CD4-positive, alpha-beta T cell treated with Interleukin-4 for 1 hour (primary cell): ENCODE data around the gene RASA1.

Experiments
- DNase-seq, 2 donors: peaks; one replicate each; pipeline ENCODE4 v3.0.0-alpha.2; 2020 to 2022

RASA1 gene

DNA sequence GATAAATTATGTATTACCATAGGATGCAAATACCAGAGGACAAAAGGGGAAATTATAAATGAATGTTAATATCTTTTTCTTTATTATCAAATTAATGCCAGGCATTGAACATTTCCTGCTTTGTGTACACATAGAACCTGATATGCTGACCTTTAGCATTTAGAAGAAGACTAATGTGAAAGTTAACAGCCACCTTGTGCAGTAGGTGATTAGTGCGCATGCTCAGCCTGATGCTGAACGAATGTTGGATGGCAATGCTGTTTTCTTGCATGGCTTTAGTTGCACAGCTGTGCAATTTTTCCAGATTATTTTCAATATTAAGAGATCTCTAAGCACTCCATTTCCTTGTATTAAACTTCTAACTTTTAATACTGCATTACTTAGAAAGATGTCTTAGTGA, 99.6 kb downstream of the RASA1 start:
- DNase-seq, result no peak

DNA sequence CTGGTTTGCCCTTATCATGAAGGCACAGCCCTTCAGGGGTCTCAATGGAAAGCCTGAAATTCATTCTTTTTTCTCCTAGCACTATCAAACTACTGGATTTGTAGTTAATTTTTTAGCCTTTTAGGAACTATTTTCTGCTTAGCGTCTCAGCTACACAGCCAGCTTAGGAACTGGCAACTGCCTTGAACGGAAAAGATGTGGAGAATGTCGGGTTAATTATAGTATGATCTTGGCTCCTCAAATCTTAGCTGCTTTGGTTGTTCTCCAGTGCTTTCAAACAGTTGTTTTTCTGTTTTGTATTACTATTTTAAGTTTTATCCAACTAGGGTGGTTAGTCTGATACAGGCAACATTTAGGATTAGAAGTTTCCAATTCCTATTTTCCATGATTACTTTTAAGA, 100.9 kb downstream of the RASA1 start:
- DNase-seq, result no peak

DNA sequence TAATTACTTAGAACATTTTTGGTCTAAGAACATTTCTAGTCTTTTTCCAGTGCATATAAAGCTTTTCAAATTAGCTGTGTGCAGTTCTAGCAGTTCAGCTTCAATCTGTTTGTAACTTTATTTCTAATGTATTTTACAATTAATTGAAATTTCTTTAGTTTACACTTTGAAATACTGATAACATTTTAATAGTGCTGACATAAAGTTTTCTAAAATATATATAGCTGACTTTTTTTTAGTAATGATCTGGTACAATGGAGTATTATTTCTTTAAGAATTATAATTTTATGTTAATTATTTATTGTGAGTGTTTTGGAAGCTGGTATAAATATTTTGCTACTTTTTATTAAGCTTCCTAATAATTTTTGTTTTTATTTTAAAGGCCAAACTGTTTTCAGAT, 101.7 kb downstream of the RASA1 start:
- DNase-seq, result no peak

DNA sequence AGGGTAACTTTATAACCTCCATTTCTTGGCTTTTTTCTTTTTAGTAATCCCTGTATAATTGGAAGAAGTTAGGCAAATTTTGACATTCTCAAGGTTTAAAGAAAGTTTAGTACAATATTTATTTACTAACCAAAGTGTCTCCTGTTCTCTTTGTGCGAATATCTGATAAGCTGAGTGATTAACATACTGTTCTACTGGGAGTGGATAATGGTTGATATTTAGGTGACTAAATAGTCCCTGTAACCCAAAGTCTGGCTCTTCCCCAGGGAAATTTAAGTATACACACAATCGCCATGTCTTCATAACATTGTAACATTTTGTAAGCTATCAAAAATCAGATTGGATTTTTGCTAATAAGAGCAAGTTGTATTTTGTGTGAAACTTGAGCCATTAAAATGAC, 105.0 kb downstream of the RASA1 start:
- DNase-seq, result no peak

DNA sequence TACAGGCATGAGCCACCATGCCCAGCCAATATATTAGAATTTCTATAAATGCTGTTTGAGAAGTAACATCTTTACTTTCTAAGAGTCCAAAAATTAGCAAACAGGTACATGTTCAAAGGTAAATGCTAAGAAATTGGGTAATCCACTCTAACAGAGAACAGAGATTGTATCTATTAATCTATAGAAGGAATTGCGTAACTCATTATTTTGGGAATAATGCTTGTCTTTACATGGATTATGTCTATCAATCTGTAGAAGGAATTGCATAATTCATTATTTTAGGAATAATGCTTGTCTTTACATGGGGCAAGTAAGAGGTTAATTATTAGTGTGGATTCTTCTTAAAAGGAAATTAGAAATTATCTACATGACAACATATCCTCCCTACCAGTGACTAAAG, 114.5 kb downstream of the RASA1 start:
- DNase-seq, result no peak

DNA sequence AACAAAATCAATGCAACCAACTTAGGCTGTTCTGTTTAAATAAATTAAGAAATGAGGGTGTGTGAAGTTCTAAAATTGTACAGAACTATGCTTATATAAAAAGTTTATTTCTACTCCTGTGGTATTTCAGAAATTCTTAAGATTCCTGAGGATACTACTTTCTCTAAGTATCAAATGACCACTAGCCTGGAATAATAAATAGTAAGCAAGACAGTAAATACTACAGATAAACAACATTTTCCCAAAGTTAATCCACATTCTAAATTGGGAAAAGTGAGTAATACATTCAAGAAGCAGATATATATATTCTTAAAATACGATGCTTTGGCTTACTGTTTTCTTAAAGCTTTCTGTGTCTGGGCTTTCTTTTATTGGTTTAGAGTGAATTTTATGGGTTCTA, 115.5 kb downstream of the RASA1 start:
- no peak for DNase-seq

DNA sequence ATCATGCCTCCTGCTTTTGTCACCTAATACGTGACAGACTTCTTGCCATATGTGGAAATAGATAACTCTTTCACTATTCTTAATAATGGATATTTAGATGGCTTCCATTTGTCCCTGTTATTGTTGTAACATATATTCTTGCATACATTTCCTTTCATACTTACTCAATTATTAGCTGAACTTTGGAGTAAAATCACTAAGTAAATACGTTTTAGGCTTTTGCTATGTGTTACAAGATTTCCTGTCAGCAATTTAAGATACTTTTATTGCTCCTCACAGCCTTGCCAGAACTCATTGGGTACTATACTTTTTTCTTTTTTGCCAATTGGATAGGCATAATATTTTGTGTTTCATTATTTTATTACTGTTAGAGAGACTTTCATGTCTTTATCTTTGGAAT, 118.1 kb downstream of the RASA1 start:
- DNase-seq, result no peak

DNA sequence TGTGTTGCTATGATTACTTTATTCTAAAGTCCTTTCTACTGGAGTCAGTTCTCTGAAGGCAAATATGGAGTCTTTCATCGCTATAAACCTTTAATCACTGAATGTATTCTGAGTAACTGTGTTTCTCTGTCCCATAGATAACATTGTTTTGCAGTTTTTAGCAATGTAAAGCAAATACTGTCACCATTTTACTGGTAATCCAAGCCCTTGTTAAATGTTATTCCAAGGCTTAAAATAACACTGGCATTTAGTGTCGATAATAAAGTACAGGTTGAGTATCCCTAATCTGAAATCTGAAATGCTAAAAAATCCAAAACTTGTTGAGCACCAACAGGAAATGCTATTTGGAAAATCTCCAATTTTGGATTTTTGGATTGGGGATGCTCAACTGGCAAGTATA, 120.4 kb downstream of the RASA1 start:
- DNase-seq, result no peak

DNA sequence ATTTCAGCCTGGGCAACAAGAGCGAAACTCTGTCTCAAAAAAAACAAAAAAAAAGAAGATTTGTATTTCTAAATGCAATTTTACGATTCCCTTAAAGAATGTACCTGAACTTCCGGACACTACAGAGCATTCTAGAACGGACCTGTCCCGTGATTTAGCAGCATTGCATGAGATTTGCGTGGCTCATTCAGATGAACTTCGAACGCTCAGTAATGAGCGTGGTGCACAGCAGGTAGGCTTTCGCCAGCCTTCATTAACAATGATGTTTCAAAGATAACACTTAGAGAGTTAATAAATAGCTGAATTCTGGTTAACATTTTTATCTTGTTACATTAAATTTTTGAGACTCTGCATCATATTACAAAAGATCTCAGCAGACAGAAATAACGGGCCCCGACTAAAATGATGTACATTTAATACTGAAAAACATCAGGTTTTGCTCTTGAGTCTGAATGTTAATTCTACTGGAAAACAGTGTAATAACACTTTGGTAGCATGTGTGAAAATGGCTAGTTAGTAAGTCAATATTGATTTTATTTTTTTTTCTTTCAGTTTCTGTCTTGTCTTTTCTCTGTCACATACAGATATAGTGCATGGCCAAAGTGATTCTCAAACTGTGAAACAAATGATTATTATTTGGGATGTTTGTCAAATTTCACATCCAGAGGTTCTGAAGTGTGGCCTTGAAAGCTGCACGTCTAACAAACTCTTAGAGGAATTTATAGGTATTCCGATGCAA, 121.8 kb downstream of the RASA1 start:
- no peak for DNase-seq

DNA sequence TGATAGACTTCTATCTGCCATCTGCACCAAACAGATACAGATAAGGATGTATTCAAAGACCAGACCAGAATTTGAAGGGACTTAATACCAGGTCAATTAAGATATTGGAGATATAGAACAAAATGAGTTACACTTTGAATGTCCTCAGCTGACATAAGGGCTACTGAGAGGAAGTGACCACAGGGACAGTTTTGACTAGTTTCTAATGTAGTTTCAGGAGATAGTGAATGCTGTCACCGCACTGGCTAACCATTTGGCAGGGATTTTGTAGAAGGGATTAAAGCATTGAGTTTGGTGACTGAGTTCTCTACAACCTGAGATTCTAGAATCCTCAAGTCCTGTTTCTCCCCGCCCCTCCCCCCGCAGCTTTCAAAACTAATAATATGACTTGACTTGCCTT, 122.4 kb downstream of the RASA1 start:
- no peak for DNase-seq

DNA sequence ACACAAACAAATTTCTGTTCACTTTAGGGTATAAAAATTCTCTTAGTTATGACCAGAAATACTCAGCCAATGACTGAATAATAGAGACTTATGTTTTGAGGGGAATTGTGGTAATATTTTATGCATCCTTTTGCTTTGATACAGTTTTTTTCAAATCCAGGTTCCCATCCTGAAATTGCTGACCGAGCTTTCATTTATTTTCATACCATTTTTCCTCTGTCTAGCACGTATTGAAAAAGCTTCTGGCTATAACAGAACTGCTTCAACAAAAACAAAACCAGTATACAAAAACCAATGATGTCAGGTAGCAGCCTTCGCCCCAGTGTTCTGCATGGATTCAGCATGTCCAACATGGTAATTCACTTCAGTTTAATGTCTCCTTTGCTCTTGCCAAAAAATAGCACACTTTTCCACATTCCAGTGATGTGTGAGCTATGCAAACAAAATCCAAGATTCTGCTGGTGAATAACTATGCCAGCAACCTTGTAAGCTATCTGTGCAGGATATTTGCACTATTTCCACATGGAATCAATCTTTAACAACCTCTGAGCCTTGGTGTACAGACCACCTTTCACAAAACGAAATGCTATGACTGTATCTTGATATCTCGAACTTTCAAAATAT, 123.0 kb downstream of the RASA1 start:
- DNase-seq, result no peak

DNA sequence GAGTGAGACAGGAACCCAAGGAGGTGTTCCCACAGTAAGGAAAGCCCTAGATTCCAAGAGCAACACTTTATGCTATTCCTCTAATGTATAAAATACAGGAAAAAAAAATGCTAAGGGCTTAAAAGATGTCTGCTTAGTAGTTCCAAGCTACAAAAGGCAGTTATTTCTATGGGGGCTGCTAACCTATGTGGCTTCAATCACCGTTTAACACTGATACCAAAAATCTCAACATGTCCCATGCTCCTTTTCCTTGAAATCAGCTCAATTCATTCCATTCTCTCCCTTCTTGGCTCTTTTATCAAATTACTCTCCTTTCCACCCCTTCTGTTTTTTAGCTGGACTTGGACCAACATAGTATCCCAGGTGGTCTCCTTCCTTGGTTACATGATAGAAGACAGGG, 124.5 kb downstream of the RASA1 start:
- no peak for DNase-seq

DNA sequence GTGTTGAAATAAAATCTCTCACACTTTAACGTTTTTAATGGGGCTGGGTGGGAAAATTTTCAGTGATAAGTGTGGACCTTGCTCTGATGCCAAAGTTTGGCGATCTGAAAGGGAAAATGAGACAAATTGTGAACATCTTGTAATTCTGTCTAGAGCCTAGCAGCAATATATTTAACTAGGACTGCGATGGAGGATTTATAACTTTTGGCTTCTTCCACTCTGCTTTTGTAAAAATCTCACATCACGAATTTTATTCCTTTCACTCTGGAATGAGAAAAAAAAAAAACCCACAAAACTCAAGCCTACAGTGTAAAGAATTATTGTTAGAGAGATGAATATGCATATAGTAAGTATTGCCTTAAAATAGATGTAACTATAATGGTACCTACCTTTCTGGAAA, 125.1 kb downstream of the RASA1 start:
- no peak for DNase-seq

DNA sequence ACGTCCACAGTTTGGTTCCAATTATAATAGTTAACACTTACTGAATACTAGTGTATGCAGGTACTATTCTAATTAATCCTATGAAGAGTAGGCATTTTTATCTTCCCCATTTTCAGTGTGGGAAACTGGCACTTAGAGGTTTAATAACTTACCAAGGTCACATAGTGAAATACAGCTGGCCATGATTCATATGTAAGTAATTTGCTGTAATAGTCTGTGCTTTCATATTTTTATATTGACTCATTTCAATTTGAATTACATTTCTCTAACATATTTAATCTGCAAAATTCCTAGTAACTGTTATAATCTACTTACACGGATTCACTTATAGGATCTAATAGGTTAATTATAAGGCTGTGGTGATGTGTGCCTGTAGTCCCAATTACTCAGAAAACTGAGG, 125.6 kb downstream of the RASA1 start:
- no peak for DNase-seq

DNA sequence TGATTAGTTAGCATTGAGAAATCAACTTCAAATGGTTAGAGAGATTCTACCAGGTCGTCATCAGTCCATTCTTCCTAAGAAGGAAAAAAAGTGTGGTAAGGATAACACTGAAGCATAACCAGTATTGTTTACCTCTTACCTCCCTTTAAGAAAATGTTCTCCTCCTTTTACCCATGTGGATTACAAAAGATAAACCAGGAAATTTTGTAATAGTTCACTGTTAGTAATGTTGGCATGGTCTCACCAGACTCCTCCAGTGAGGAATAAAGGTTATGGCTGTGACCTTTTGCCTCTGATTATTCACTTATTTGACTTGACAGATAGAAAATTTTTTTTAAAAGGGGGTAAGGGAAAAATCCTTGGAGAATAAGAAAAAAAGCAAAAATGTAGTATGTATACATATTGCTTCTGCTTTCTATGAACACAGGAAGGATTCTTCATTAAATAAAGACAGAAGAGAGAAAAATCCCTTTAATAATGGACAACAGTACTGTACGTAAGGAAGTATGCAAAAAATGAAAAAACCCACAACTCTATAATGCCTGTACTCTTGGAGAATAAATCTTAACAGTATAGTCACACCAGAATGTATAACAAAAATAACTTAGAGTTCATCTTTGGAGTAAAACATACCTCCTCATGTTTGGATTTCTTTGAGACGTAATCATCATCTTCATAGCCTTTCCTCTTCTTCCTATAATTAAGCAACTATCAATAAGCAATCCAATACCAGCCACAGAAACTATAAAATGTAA, 126.9 kb downstream of the RASA1 start:
- DNase-seq, result no peak

DNA sequence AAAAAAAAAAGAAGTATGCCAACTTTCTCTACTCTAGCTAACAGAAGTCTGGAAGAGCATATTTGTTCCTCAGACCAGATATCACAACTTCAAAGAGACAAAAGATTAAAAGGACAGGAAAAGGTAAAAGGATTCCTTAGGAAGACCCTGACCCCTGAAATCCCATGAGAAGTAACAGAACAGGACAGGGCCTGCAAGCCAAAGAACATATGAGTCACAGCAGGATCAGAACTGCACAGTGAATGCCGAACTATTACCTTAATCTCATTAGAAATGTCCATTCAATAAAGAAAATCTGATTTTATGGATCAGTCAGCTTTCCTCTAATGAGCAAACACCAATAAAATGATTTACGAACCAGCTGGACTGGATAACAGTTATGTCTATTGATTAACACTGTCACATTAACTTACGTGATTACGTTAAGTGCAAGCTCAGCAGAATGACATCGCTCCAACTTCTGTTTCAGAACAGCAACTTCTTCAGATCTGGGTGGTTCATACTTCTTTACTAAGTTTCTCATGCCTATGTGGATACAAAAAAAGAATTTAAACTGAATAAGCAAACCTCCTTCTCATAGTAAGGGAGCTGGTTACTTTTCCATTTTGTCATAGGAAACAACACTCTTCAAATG, 131.4 kb downstream of the RASA1 start:
- DNase-seq, result no peak

DNA sequence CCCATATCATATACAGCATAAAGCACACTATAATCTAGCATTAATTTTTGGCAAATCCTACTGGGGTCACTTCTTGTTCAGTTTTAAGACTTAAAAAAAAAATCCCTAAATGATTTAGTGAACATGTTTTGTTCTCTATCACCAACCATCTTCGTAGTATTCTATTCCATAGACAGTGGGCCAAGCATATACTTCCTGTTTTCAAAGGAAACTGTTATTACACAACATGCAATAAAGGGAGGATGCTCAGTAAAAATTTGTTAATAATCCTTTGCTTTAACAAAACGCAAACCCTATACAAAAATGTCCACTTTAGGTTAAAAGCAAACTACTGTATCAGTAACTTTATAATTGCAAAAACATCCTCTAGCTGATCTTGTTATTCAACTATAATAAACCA, 132.0 kb downstream of the RASA1 start:
- DNase-seq, result no peak

DNA sequence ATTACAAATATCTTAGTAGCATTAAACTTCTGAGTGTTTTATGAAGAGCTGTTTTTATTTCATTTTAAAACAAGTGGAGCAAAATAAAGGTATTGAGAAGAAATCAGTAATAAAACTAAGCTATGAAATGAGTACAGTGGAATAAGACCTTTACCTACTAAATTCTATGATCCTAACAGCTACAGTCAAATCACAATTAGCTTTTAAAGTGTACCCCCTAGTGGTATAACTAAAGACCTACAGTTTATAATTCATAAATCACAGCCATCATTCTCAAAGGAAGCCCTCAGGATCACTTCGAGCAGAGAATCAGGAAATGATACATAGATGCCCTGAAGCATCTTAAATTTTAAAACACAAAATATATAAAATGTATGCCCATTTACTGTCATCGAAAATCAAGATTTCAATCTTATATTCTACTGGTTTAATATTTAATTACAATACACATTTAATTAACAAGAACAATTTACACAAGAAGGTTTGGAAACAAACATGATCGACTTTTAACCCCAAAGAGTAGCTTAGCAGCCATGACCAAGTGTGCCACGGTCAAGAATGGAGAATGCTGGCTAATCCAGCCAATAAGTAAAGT, 132.7 kb downstream of the RASA1 start:
- DNase-seq, result peak in 1 of 2 donors; percentile 70

DNA sequence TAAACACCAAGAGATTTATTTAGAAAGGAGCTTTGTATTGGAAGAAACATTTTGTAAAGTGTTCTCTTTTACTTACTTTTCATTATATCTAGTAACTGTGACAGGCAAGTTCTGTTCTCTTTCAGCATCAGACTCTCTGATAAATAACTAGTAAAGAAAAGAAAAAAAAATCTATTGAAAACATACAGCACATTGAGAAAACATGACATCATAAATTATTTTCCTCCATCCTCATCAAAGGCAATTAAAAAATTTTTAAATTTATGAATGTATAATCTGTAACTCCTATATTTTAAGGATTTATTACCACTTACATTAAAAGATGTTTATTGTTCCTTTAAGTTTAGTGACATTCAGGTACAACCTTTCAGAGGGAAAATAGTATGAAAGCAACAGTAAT, 133.9 kb downstream of the RASA1 start:
- DNase-seq, result no peak

DNA sequence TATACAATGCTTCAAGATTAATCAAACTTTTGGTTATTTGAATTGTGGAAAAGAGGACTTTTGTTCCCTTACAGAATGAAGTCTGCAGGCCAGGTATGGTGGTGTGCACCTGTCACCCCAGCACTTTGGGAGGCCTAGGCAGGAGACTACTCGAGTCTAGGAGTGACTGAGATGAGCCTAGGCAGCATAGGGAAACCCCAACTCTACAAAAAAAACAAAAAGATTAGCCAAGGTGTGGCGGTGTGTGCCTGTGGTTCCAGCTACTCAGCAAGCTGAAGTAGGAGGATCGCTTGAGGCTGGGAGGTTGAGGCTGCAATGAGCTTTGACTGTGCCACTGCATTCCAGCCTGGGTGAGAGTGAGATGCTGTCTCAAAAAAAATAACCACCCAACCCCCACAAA, 135.7 kb downstream of the RASA1 start:
- no peak for DNase-seq

DNA sequence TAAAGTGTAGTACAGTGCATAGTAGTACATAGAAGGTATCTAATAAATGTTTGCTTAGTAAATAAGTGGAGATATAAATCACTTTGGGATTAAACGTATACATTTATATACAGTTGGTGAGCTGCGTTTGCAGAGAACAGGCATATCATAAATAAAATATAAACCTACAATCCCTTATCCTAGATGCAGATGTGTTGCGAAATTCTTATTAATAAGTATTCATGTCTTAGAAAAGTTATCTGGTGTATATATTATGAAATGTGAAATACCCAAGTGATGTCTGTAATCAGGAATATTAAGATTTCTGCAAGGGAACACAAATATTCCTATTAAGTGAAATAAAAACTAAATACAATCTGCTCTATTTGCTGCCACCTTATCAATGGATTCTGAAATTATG, 136.2 kb downstream of the RASA1 start:
- no peak for DNase-seq

DNA sequence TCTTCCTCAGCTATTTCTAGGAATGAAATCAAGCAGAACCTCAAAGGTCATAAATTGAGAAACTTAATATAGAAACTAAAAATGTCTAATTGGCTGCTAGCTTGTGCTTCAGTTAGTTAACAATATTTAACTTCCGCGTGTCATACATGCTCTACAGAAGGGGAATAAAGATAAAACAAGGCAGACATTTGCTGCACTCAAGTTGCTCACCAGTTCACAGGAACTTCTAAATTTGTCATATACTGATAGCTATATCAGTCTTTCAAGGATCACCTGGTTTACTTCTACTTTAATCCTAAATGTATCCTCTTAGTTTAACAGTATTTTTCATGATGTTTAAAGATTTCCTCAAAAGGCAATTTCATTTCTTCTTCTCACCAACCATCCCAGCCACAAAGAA, 136.7 kb downstream of the RASA1 start:
- no peak for DNase-seq

DNA sequence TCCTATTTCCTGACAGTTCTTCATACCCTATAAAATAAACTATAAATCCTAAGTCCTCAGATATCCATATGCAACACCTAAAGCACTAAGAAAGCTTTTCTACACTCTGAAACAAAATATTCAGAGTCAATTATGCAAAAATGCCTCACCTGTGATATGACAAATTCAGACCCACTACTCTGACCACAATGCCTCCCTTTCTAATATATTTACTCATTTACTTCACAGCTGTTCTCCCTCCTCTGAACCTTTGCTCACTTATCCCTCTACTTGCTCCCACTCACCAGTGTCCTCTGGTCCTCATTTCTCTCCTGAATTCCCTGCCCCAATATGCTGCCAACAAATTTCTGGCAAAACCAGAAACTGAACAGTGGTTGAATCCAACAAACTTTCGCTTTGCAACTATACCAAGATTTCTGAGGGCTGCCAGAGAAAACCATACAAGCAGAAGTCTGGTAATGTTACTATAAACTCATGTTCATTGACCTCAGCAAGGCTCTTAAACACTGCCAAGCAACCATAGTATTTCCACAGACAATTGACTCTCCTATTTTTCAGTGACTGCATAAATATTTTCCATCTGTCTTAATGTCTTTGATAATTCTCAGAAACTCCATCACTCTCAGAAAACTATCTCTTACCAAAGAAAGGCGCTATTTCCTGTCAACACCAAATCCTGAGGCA, 137.9 kb downstream of the RASA1 start:
- DNase-seq, result no peak
